Measurements from ENCODE around the gene XYLT1.

GRCh38 chr16:17108596-17108995, 362.2 kb downstream of the XYLT1 start:
- no peak for TF ChIP-seq POLR2A (IDR thresholded peaks at IDR 0.05)
- no peak for TF ChIP-seq CTCF (IDR thresholded peaks at IDR 0.05)

Data from thyroid gland (tissue), 4 donors.